GM19238 (cell line): ENCODE results near the gene MACROD2.

Experiments
- DNase-seq: peaks from one replicate; pipeline ENCODE4 v3.0.0; 2011; ENCODE audit warnings: low spot score; ENCODE audit not compliant: insufficient read length

MACROD2 gene

GRCh38 chr20:14522595-14522994, 527.3 kb downstream of the MACROD2 start:
- DNase-seq, result no peak

GRCh38 chr20:14523090-14523489, 527.8 kb downstream of the MACROD2 start:
- no peak for DNase-seq

GRCh38 chr20:14525426-14525825, 530.1 kb downstream of the MACROD2 start:
- DNase-seq, result no peak

- no peak for DNase-seq
These were observed 531.6 kb downstream of the MACROD2 start for GRCh38 chr20:14526891-14527290.

GRCh38 chr20:14531786-14532185, 536.5 kb downstream of the MACROD2 start:
- no peak for DNase-seq

- DNase-seq, result no peak
These were observed 541.4 kb downstream of the MACROD2 start for GRCh38 chr20:14536738-14537137.

GRCh38 chr20:14538433-14538832, 543.1 kb downstream of the MACROD2 start:
- DNase-seq, result no peak

DNA sequence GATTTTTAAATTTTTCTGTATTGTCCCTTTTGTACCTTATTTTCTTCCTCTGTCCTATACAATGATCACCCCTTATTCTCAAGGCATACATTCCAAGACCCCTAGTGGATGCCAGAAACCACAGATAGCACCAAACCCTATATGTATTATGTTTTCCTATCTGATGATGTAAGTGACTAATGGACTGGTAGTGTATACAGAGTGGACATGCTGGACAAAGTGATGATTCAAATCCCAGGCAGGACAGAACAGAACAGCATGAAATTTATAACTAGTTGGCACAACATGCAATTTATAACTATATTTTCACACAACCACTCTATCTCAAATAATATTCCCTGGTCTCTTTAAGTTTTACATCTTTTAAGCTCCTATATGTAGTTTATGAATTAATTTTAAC, 547.7 kb downstream of the MACROD2 start:
- DNase-seq, result no peak

DNA sequence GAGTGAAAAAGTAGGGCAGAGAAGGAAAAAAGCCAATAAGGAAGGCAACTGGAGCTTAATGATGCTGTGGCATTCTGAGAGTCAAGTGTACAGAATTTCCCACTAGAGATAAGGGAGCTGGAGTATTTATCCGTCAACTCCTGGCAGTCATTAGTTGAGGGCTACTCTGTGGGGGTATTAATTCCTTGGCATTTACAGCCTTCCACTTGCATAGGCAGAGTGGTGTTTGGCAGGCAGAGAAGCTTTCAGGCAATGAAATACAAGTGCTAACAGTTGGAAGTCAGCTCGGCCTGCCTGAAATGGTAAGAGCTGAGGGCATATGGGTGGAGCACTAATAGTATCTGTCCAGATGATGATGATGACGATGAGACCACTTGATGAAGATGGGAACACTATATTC, 549.4 kb downstream of the MACROD2 start:
- DNase-seq, result no peak

- DNase-seq, result no peak
These were observed 555.3 kb downstream of the MACROD2 start for GRCh38 chr20:14550655-14551054.

DNA sequence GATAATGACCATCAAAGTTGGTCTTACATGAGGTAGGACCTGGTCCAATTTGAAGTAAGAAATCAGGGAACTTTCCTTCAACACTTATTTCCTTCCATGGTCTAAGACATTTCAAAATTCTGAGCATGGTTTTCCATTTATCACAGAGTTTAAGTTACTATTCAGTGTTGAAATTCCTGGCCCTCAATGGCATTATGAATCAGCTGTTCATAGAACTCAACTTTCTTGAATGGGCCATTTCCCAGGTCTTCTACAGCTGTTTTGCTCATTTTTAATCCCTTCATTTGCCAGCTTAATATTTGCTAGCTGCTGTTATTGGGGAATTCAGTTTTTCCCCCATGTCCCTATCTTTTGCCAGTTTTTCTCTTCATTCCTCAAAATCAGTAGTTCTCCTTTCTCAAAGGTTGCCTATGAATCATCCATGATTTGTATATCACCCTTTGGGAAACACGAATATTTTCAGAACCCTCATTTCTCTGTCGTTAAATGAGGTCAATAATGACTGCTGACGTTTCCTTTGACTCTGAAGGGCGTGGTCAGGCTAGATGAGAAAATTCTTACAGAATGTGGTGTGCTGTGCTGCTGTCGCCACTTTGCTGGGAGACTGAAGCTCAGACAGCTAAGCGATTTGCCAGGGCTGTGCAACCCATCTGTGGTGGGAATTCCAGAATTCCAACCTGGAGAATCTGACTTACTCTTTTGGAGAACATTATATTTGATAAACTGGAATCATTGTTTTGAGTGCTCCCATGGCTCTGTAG, 558.6 kb downstream of the MACROD2 start:
- no peak for DNase-seq

DNA sequence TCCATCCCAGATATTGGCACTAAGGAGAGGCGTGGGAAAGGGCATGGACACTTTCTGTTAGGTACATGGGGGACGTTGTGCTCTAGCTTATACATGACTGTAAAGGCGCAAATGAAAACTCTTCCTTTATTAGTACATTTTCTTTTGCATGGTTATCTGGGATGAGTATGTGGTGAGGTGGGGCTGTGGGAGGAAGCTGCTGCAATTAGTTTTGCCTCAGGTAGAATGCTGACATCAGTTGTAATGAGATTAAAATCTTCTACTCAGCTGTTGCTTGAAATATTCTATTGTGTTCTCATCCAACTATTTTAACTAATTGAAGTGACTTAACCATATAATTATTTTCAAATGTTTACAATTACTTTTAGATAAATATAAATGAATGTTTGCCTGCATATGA, 560.4 kb downstream of the MACROD2 start:
- no peak for DNase-seq

GRCh38 chr20:14556206-14556605, 560.9 kb downstream of the MACROD2 start:
- no peak for DNase-seq

DNA sequence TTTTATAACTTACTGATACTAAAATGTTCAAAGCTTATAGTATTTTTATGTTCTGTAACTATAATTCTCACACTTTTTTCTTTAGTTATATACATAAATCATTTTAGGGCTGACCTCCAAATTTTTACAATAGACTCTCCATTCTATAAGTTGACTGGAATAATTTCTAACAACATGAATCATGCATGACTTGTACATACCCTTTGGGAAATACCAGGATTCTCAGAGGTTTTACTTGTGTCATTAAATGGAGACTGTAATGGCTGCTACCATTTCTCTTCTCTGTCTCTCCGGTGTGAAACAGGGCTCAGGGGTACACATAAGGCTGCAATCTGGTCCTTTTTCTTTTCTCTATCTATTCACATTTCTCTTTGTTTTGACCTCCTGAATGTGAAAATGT, 564.3 kb downstream of the MACROD2 start:
- no peak for DNase-seq

DNA sequence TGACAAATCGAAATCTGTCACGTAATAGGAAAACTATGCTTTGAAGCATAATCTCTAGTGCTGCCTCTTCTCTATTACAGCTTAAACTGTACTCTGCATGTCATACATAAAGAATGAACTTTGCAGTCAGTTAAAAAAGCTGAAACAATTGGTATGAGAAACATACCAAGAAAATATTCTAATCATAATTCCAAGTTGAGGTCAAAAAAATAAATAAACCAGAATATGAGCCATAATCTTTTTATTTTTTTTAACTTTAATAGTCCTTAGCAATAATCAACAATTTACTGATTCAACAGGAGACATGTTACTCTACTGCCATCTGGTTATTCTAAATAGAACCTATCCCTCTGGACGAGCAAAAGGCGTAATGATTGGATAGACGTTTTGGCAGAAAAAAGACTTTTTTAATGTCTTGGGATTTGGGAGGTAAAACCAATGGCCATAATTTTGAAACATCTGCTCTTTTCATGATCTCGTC, 566.5 kb downstream of the MACROD2 start:
- no peak for DNase-seq

GRCh38 chr20:14562981-14563380, 567.7 kb downstream of the MACROD2 start:
- no peak for DNase-seq

DNA sequence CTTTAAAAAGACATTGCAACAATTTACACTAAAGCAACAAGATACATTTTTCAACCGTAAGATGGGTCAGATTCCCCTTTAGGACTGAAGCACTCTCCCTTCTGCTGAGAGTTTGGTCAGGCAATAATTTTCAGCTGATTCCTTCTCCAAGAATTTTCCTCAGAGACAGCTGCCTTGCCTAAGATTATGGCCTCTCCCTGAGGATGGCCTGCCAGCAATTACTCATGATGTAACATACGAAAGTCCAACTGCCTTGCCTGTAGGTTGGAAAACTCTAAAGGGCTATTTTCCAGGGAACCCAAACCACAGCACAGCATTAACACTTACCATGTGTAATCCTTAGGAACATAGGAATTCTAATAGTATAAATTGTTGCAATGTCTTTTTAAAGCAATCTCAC, 571.2 kb downstream of the MACROD2 start:
- DNase-seq, result no peak

DNA sequence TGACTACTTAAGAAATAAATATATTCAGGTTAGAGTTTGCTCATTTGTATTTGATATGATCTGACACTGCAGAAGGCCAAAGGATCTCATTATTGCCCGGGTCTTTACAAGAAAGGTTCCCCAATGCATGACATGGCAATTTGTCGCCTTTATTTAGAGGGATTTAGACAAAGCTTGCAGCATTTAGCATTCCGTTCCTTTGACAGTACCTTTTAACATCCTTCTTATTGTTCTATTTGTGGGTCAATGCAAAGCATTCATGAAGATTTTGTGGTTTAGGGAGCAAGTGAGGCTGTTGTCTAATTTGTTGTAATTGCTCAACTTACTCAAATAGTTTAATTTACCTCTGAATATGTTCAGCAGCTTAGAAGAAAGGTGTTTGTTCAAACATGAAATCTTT, 572.9 kb downstream of the MACROD2 start:
- no peak for DNase-seq

- no peak for DNase-seq
These were observed 573.4 kb downstream of the MACROD2 start for GRCh38 chr20:14568701-14569100.

DNA sequence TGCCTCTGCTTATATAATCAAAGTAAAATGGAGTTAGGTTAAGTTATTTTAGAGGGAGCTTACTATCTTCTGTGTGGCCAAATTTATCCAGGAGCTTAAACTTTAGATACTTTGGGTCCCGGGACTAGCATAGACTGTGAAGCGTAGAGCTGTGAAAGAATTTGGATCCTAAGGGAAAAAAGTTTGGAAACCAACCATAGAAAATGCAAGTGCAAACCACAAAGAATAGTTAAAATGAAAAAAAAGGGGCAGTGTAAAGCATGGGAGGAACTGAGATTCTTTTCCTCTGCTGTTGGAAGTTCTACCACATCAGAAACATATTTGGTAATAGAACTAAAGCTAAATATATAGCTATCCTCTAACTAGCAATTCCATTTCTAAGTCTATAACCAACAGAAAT, 574.3 kb downstream of the MACROD2 start:
- no peak for DNase-seq

GRCh38 chr20:14570811-14571210, 575.5 kb downstream of the MACROD2 start:
- DNase-seq, result no peak

DNA sequence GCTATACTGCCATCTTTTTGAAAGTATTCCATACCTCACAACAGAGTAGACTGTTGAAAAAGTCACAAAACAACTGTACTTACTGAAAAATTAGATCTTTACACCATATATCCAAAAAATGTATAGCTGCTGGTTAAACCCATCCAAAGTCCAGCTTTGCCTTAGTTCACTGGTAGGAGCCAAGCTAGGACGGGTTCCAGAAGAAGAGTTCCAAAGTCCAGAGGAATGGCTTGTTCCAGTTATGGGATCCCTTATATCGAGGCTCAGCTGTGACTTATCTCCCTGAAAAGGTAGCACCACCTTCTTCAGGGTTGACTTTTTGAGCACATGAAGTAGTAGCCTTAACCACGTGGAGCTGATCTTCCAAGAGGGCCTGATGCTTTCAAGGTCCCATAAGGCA, 578.4 kb downstream of the MACROD2 start:
- no peak for DNase-seq

DNA sequence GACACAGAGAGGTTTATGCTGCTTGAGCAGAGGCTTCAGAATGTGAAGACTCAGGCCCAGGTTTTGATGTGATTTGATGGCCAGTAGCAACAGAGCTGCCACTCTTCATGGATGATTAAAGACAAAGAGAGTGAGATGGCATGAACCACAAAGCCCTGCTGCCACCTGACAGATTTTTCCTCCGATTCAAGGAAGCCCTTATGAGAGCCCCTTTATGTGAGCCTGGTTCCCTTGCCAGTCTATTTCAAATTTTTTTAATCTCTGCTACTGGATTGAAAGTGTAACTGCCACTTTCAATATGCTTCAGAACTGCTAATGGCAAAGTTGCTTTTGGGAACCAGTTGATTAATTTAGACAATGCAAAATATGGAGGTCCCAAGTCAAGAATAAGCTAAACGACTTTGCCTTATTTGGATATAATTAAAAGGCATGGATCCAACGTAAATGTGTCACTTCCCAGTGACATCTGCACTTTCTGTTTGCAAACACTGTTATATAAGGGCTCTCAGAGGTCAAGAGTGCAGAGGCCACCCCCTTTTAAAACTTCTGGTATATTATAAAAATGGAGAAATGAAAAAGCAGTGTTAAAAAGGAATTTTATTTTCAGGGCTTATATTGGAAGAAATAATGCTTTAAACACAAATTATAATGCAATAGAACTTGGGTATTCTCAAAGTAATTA, 581.0 kb downstream of the MACROD2 start:
- DNase-seq, result no peak
